ENCODE results near the gene RNASEH2C. TPM values are rescaled to one million over a fixed set of nuclear protein-coding genes. Genes with fewer than 3 reads are reported as not detected.
"Not testable (repeated sequence)": the region's sequence is repeated elsewhere in the genome, so short reads cannot be mapped to it uniquely, and the experiment has no call there.

The RNASEH2C gene
- 100 to 1,000 TPM in 3 of 6 donors, 10 to 100 TPM in 3; 59.3 to 126 (median 99.1) TPM for polyA plus RNA-seq (ENCODE audit: low read depth in 6 of 6)

GRCh38 chr11:65720211-65720934 is at the start of gene RNASEH2C:
Gene RNASEH2C, minus strand, starts transcription at chr11:65720798. Its CDS starts 40 bp downstream, at chr11:65720758.
- H3K27ac Mint-ChIP-seq = peak within 1 kb of the TSS; percentile 78 to 93 (median 84)
- peaks cover 28 to 38% (median 33%) of the 10 kb centered on the region in 3 donors for H3K4me1 Mint-ChIP-seq
- no peaks in the 10 kb centered on the region for H3K9me3 Mint-ChIP-seq
- H3K36me3 Mint-ChIP-seq = peaks cover 4 to 15% of the 10 kb centered on the region in 2 donors
- ATAC-seq (ENCODE audit: low read depth in 2 of 2) = peak; percentile 92 to 93
- peak within 1 kb of the TSS; percentile 90 to 95 (median 92) for H3K4me3 Mint-ChIP-seq
- H3K27me3 Mint-ChIP-seq = no peaks in the 10 kb centered on the region
- DNase-seq = peak; percentile 75

- H3K27ac Mint-ChIP-seq; ATAC-seq (ENCODE audit: low read depth in 2 of 2); H3K27me3 Mint-ChIP-seq; H3K36me3 Mint-ChIP-seq; H3K9me3 Mint-ChIP-seq; DNase-seq; H3K4me1 Mint-ChIP-seq; H3K4me3 Mint-ChIP-seq: not testable (repeated sequence)
Measured at GRCh38 chr11:65767806-65768205, 47.2 kb upstream of the RNASEH2C start.

GRCh38 chr11:65767406-65767805 is 46.8 kb upstream of the RNASEH2C start:
- Mint-ChIP-seq H3K27ac (no peak overlapping the region), H3K4me3 (no peak overlapping the region), H3K27me3 (no peaks in the 10 kb centered on the region), H3K4me1 (peaks cover 7 to 8% (median 7%) of the 10 kb centered on the region in 3 donors), H3K9me3 (no peaks in the 10 kb centered on the region), H3K36me3 (no peaks in the 10 kb centered on the region)
- ATAC-seq (ENCODE audit: low read depth in 2 of 2) (no peak), DNase-seq (no peak)

DNA sequence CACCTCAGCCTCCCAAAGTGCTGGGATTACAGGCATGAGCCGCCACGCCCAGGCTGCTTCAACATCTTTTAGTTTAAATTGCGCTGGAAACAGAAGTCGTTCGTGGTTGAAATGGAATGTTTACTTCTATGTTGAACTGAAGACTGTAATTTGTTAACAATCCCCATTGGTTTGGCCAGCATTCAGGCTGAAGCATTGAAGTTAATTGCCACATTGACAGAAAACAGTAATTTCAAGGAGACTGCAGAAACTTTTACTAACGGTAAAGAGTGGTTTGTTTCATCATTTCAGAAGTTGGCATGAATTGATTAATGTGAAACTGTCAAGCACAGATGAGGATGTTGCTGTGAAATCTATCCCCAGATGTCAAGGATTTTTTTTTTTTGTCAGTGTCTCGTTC is 45.9 kb upstream of the RNASEH2C start:
- DNase-seq (no peak), ATAC-seq (ENCODE audit: low read depth in 2 of 2) (no peak)
- Mint-ChIP-seq H3K27me3 (no peaks in the 10 kb centered on the region), H3K27ac (no peak overlapping the region), H3K9me3 (no peaks in the 10 kb centered on the region), H3K4me3 (no peak overlapping the region), H3K4me1 (peaks cover 7 to 8% (median 7%) of the 10 kb centered on the region in 3 donors), H3K36me3 (no peaks in the 10 kb centered on the region)

DNA sequence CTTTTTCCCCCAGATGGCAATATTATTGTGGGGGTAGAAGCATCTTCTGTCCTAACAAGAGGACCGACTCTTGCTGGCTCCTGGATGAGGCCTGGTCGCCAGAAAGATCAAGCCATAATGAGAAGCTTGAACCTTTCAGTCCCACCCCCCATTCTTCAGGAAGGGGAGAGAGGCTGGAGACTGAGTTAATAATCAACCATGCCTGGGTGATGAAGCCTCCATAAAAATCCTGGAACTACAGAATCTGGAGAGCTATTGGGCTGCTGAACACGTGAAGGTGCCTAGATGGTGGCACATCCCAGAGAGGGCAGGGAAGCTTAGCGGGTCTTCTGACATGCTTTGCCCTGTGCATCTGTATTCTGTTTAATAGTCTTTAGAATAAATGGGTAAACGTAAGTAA is 43.8 kb upstream of the RNASEH2C start:
- Mint-ChIP-seq H3K27ac (no peak overlapping the region), H3K4me3 (no peak overlapping the region), H3K36me3 (no peaks in the 10 kb centered on the region), H3K9me3 (no peaks in the 10 kb centered on the region), H3K4me1 (peaks cover under 1 to 2% (median 2%) of the 10 kb centered on the region in 3 donors), H3K27me3 (peaks cover 0 to 2% (median 1%) of the 10 kb centered on the region in 3 donors)
- ATAC-seq (ENCODE audit: low read depth in 2 of 2) (no peak), DNase-seq (no peak)

DNA sequence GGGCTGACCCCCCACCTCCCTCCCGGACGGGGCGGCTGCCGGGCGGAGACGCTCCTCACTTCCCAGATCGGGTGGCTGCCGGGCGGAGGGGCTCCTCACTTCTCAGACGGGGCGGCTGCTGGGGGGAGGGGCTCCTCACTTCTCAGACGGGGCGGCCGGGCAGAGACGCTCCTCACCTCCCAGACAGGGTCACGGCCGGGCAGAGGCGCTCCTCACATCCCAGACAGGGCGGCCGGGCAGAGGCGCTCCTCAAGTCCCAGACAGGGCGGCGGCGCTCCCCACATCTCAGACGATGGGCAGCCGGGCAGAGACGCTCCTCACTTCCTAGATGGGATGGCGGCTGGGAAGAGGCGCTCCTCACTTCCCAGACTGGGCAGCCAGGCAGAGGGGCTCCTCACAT is 42.2 kb upstream of the RNASEH2C start:
- not testable (repeated sequence) for H3K27me3 Mint-ChIP-seq; H3K4me1 Mint-ChIP-seq; H3K27ac Mint-ChIP-seq; H3K9me3 Mint-ChIP-seq; ATAC-seq (ENCODE audit: low read depth in 2 of 2); DNase-seq; H3K36me3 Mint-ChIP-seq; H3K4me3 Mint-ChIP-seq

- not testable (repeated sequence) for H3K9me3 Mint-ChIP-seq; H3K4me3 Mint-ChIP-seq; ATAC-seq (ENCODE audit: low read depth in 2 of 2)
Measured at GRCh38 chr11:65762169-65762568, 41.6 kb upstream of the RNASEH2C start.

GRCh38 chr11:65745049-65745448 is 24.5 kb upstream of the RNASEH2C start:
- DNase-seq (no peak), ATAC-seq (ENCODE audit: low read depth in 2 of 2) (no peak)
- Mint-ChIP-seq H3K36me3 (no peaks in the 10 kb centered on the region), H3K9me3 (peaks cover 0 to 3% (median 0%) of the 10 kb centered on the region in 7 donors), H3K27me3 (peaks cover 10 to 29% (median 15%) of the 10 kb centered on the region in 3 donors), H3K4me1 (peaks cover 0 to 4% (median 3%) of the 10 kb centered on the region in 3 donors), H3K27ac (no peak overlapping the region), H3K4me3 (no peak overlapping the region)

More at GRCh38 chr11:65762169-65762568, 41.6 kb upstream of the RNASEH2C start:
- not testable (repeated sequence) for H3K36me3 Mint-ChIP-seq, DNase-seq, H3K27ac Mint-ChIP-seq, H3K4me1 Mint-ChIP-seq, H3K27me3 Mint-ChIP-seq

GRCh38 chr11:65744699-65745042 is 24.1 kb upstream of the RNASEH2C start:
- Mint-ChIP-seq H3K27me3 (peaks cover 10 to 32% (median 15%) of the 10 kb centered on the region in 3 donors), H3K4me1 (peaks cover 0 to 4% (median 3%) of the 10 kb centered on the region in 3 donors), H3K36me3 (no peaks in the 10 kb centered on the region), H3K4me3 (no peak overlapping the region), H3K27ac (no peak overlapping the region), H3K9me3 (peaks cover 0 to 3% (median 0%) of the 10 kb centered on the region in 7 donors)
- DNase-seq (no peak), ATAC-seq (ENCODE audit: low read depth in 2 of 2) (no peak)

GRCh38 chr11:65744026-65744698 is 23.6 kb upstream of the RNASEH2C start:
- Mint-ChIP-seq H3K4me3 (no peak overlapping the region), H3K27ac (no peak overlapping the region), H3K36me3 (no peaks in the 10 kb centered on the region), H3K9me3 (peaks cover 0 to 3% (median 0%) of the 10 kb centered on the region in 7 donors), H3K4me1 (peaks cover 0 to 4% (median 3%) of the 10 kb centered on the region in 3 donors), H3K27me3 (peaks cover 10 to 34% (median 15%) of the 10 kb centered on the region in 3 donors)
- DNase-seq = no peak
- no peak for ATAC-seq (ENCODE audit: low read depth in 2 of 2)

DNA sequence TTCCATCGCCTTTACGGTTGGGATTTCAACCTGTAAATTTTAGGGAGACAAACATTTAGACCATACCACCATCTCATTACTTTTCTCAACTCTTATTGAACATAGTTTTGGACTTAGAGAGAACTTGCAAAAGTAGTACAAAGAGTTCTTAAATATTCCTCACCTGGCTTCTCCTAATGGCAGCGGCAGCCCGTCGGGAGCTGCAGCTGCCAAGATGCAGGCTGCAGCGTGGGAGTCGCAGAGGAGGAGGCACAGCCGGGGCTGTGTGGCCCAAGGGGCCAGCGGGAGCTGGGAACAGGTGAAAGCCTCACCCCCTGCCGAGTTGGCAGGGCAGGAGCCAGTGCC is 23.1 kb upstream of the RNASEH2C start:
- H3K36me3 Mint-ChIP-seq = no peaks in the 10 kb centered on the region
- H3K27ac Mint-ChIP-seq = no peak overlapping the region
- H3K27me3 Mint-ChIP-seq = peaks cover 10 to 35% (median 15%) of the 10 kb centered on the region in 3 donors

DNA sequence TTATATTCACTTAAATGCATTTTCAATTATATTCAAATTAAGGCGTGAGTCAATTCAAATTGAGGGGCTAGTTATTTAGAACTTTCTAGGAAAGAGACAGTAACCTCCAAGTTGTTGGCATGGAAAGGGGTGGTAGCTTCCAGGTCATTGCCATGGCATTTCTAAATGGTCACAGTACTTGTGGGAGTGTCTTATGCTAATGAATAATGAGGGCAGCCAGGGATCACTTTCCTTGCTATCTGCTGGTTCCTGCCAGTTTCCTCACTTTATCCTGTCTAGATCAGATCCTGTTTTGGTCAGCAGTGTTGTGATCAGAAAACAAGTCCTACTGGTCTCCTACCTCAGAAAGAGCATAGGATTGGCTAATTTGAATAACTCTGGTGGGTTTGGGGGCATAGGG is 21.8 kb upstream of the RNASEH2C start:
- Mint-ChIP-seq H3K27me3 (peaks cover 19 to 39% (median 22%) of the 10 kb centered on the region in 3 donors), H3K9me3 (peaks cover 0 to 3% (median 0%) of the 10 kb centered on the region in 7 donors), H3K4me3 (peak overlapping the region in 1 of 8 donors; percentile 75), H3K27ac (no peak overlapping the region), H3K4me1 (peaks cover 0 to 4% (median 3%) of the 10 kb centered on the region in 3 donors), H3K36me3 (no peaks in the 10 kb centered on the region)
- DNase-seq = no peak
- no peak for ATAC-seq (ENCODE audit: low read depth in 2 of 2)

More for the DNA sequence above, 23.1 kb upstream of the RNASEH2C start:
- no peak for DNase-seq
- no peak for ATAC-seq (ENCODE audit: low read depth in 2 of 2)
- H3K9me3 Mint-ChIP-seq = peaks cover 0 to 3% (median 0%) of the 10 kb centered on the region in 7 donors
- H3K4me3 Mint-ChIP-seq = no peak overlapping the region
- H3K4me1 Mint-ChIP-seq = peaks cover 0 to 4% (median 3%) of the 10 kb centered on the region in 3 donors

DNA sequence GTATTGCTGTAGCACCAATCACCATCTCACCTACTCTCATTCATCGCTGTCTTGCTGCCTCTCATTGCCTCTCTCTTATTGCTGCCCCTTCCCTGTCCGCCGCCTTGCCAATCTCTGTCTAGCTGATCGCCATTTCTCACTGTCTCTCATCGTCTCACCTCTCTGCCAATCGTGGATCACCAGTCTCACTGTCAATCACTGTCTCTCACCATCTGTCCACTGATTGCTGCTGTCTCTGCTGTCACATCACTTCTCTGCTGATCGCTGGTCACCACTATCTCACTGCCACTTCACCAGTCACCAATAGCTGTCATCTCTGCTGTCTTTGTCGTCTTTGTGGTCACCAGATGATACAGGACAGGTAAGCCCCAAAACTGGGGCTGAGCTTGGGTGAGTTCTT is 20.6 kb upstream of the RNASEH2C start:
- Mint-ChIP-seq H3K4me3 (no peak overlapping the region), H3K4me1 (peaks cover 0 to 4% (median 3%) of the 10 kb centered on the region in 3 donors), H3K36me3 (no peaks in the 10 kb centered on the region), H3K27me3 (peaks cover 23 to 33% (median 30%) of the 10 kb centered on the region in 3 donors), H3K9me3 (peaks cover 0 to 7% (median 0%) of the 10 kb centered on the region in 7 donors), H3K27ac (no peak overlapping the region)
- DNase-seq = no peak
- ATAC-seq (ENCODE audit: low read depth in 2 of 2) = no peak

DNA sequence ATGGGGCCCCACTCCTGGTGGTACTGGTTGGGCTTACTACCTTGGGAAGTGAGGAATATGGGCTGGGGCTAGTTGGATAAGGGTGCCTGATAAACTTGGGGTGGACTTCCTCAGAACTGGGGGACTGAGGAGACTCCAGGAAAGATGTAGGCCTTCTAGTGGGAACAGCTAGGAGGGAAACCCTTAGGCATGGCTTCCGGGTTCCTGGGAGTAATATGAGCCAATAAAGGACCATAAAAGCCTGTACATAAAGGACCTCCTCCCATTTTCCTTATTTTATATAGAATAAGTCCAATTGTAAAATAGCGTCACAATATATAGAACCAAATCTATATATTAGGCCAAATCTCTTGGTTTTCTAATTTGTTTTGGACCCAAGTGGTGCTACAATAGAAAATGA is 18.4 kb upstream of the RNASEH2C start:
- no peak overlapping the region for H3K27ac Mint-ChIP-seq
- H3K36me3 Mint-ChIP-seq = no peaks in the 10 kb centered on the region
- H3K4me3 Mint-ChIP-seq = no peak overlapping the region
- peaks cover 0 to 7% (median 0%) of the 10 kb centered on the region in 7 donors for H3K9me3 Mint-ChIP-seq
- H3K4me1 Mint-ChIP-seq = no peaks in the 10 kb centered on the region
- DNase-seq (no peak), ATAC-seq (ENCODE audit: low read depth in 2 of 2) (no peak)
- peaks cover 31 to 41% (median 38%) of the 10 kb centered on the region in 3 donors for H3K27me3 Mint-ChIP-seq

Data from naive B cell (primary cell).